GM21737 (cell line): ENCODE data around the gene KRT84.

Experiments used
- ATAC-seq: cut with Tn5 transposase; IDR thresholded peaks from one replicate; pipeline ENCODE4 v1.9.1; 2021; ENCODE audit warnings: mild to moderate bottlenecking, moderate library complexity; ENCODE audit not compliant: unreplicated experiment

Gene KRT84

DNA sequence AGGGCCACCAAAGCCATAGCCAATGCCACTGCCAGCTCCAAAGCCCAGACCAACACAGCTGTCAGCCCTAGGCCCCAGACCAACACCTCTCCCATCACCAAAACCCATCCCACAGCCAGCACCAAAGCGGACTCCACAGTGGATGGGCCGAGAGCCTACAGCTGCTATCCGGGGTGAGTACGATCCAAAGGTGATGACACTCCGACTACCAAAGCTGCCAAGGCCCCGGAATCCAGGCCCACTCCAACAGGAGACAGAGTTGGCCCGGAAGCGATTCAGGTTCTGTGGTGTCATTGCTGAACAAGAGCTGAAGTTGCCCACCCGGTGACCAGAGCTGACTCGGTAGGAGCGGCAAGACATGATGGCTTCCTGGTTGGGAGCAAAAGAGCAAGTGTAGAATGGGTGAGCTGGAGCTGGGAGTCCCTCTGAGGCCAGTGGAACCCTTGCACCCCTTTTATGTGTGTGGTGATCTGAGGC lies at the start of gene KRT84:
KRT84 (minus strand) TSS at position 427 of the 477 bp plus-strand sequence; CDS start at position 360, 67 bp downstream.
- ATAC-seq, result no peak

- ATAC-seq, result no peak
Measured at GRCh38 chr12:52434760-52435530, 49.5 kb upstream of the KRT84 start.

- ATAC-seq, result no peak
Measured at GRCh38 chr12:52434081-52434733, 48.8 kb upstream of the KRT84 start, which contains the start of gene KRT75. Gene KRT75, minus strand, starts transcription at chr12:52434371. Its CDS starts 67 bp downstream, at chr12:52434304.

DNA sequence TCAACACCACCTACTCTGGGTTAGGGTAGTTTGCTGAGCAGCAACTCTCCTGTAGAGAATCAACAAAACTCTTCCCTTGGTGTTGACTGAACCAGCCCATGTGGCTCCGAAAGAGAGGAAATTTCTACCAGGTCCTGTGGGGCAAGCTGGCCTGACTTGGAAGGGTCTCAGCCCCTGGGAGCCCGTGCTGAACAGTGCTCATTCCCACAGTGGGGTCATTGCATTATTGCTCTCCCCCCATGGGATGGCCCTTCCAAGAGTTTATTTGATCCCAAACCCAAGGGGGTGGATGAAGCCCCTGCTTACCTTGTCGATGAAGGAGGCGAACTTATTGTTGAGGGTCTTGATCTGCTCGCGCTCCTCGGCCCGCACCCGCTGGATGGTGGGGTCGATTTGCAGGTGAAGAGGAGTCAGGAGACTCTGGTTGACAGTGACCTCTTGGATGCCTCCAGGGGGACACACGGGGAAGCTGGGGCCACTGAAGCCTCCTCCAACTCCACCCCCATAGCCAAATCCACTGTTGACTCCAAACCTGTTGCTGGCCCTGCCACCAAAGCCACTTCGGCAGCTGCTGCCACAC lies 48.1 kb upstream of the KRT84 start:
- no peak for ATAC-seq

- ATAC-seq, result no peak
Measured at GRCh38 chr12:52432559-52433207, 47.2 kb upstream of the KRT84 start.

GRCh38 chr12:52428121-52428520 lies 42.7 kb upstream of the KRT84 start:
- ATAC-seq, result no peak

- no peak for ATAC-seq
Measured at GRCh38 chr12:52427083-52427482, 41.6 kb upstream of the KRT84 start.

DNA sequence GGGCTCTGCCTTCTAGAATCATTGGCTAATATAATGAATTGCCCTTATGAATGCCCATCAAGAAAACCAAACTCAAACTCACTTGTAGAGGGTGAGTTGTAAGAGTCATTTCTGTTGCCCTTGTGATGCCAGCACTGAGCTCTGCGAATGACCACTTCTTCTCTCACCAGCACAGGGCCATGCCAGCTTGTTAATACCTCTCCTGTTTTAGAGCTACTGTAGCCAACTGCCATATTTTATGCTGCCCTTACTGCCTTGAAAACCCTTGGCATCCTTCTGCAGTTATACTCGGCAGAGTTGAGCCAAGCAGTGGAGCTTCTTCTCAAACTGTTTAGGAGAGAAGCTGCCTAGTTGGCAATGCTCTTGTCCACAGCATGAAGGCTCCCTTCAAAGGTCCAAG lies 40.6 kb upstream of the KRT84 start:
- ATAC-seq, result no peak

DNA sequence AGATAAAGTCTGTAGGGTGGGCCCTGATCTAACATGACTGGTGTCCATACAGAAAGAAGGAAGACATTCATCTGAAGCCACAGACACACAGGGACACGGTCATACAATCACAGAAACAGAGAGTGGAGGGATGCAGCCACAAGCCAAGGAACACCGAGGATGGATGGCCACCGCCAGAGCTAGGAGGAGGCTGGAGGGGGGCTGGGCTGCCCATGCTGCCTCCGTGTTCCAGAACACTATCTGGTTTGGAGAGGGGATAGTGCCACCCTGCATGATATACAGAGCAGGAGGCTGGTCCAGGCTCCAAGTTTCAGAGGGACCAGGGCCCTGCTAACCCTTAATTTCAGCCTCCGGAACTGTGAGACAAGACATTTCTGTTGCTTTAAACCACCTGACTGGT lies 40.0 kb upstream of the KRT84 start:
- no peak for ATAC-seq

DNA sequence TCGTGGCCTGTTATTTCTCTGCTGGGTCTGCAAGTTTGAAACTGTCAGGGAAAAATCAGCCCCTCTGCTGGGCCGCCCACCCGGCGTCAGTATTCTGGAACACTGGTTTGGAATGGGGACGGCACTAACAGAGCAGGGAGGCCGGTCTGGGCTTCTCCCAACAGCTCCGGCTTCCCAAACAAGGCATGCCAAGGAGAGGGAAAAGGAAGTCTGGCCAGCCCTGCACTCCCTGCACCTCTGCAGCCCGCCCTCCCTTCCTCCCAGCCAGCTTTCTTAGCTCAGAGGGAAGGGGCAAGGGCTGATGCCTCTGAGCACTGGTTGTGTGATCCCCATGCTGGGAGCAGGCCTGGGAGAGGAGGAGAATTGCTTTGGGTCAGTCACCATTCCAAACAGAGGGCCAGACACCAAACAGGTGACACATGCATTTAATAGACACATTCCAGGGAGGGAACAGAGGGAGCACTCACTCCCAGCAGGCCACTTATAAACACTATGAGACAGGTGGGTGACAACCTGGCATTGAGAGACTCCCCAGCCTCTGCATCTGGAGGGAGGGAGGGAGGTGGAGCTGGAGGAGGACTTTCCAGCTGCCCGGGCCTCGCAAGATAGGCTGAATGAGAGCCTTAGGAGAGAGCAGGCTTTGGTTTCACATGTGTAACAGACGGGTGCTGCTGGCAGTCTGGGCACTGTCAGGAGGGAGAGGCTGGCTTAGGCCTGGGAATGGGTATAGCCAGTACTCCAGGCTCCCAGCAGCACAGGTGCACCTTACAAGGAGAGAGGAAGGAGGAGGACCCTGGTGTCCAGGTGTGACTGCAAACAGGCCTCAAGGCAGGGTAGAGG lies 38.4 kb upstream of the KRT84 start:
- ATAC-seq, result no peak

DNA sequence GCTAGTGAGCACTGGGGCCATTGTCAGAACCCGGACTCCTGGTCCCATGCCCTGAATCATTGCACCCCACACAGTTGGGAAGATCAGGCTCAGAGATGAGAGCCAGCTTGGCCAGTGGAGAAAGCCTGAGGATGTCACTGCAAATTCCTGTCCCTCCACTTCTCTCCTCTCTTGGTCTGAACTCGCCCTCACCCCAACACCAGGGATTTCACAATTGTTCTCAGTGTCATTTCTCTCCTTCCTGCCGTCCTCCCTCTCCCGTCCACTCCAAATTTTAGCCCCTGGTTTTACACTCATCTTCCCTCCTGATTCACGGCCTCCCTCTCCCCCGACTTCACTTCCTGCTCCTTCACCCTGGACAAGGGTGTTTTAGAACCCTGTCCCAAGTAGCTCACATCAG lies 37.6 kb upstream of the KRT84 start:
- ATAC-seq, result no peak

GRCh38 chr12:52419656-52420055 lies 34.2 kb upstream of the KRT84 start:
- no peak for ATAC-seq

- no peak for ATAC-seq
Measured at GRCh38 chr12:52418576-52419110, 33.2 kb upstream of the KRT84 start.

- no peak for ATAC-seq
Measured at GRCh38 chr12:52417740-52418139, 32.3 kb upstream of the KRT84 start.

DNA sequence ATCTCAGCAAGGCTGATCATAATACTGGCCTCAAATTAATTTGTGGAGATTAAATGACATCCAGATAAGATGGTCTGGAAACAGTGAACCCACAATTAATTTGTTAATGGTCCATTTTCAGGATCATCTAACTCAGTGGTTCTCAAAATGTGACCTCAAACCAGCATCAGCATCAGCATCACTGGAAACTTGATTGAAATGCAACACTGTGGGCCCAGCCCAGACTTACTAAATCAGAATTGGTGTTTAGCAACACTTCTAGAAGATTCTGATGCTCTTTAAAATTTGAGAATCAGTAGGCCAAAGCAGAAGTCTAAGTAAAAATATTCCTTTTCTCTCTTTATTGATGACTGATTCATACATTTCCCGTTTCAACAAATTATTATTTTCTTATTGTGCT lies 31.3 kb upstream of the KRT84 start:
- no peak for ATAC-seq

DNA sequence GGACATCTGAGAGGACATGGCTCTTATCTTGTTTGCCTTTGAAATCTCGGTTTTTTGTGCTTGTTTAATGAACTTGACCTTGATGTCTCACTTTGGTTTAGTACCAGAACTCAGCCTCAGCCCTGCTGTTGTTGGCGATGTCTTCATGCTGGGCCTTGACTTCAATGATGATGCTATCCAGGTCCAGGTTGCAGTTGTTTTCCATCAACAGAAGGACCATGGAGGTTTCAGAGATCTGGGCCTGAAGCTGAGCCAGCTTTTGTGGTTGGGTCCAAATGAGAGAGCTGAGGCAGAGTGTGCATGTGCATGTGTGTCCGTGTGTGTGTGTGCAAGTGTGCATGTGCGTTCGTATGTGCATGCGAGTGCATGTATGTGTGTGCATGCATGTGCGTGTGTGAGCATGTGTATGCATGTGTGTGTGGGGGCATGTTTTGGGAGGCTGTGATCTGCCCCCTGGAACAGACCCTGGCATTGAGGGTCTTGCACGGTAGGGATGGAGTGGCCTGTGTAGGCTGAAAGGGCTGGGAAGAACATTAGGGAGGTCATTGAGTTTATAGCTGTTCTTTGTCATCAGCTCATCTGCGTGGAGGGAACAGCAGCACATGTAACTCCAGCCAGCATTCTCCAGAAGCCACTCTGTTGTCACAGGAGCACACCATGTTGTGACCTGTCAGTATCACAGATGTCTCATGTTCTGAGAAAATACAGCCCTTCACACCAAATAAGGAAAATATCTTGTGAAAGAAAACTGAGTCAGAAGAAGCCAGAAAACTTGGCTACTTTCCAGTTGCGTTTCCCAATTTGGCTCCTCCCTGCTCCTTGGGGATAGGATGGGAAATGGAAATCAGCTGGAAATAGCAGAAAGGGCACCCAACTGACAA lies 30.7 kb upstream of the KRT84 start:
- no peak for ATAC-seq

DNA sequence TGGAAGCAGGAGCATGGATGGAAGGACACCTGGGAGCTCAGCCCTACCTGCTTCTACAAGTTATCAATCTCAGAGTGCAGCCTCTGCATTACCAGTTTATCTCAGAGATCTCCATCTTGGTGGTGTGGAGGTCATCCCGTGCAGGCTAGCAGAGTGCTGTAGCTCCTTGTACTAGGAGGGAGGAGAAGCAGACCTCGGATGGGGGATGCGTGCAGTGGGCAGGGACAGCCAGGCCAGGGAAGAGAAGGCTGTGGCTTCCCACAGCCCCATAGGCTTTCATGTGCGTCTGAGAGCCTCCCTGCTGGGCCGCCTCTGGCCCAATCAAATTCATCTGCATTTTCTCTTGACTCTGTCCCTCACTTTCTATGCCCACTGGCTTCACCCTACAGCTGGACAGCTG lies 29.5 kb upstream of the KRT84 start:
- no peak for ATAC-seq

DNA sequence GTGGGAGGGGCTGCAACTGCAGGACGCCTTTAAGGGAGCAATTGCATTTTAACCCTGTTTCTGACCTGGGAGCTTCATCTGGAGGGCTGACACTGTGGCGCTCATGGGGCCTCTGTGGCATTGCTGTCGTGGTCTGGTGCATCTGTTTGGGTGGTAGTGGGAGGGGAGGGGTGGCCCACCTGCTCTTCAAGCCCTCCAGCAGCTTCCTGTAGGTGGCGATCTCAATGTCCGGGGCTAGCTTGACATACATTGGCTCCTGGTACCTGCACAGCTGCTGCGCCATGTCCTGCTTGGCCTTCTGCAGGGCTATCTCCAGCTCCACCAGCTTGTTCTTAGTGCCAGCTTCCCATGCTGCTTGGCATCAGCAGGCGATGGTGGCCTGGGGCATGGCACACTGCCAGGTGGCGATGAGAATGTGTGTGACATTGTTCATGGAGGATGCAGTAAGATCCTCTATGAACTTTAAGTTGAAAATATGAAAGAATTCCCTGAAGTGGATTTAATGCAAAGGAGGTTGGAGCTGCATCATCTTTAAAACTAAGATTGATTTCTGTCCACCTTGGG lies 28.4 kb upstream of the KRT84 start:
- no peak for ATAC-seq

DNA sequence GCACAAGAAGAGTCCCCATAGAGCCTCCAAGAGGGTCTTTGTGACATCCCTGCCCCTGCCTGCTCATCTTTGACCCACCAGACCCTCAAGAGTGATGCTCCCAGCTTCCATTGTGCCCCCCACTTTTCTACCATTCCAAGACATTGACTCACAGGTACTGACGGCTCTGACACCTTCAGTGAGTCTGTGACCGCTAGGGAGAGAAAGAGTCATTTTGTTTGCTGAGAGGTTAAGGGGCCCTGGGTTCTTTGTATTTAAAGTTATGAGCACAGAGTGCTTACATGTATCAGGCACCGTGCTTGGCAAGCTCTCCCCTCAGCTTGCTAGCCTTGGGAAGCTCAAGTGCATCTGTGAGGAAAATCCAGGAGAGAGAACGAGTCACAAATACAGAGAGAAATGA lies 27.8 kb upstream of the KRT84 start:
- no peak for ATAC-seq
